Mesendoderm (in vitro differentiated cells): Measurements from ENCODE around the gene ZFYVE9.
"Not testable (repeated sequence)": the region's sequence is repeated elsewhere in the genome, so short reads cannot be mapped to it uniquely, and the experiment has no call there.

Experiments used
- DNase-seq: peaks from one replicate; pipeline ENCODE4 v3.0.0; 2013
- H2AK5ac ChIP-seq: 2 replicates; pipeline ENCODE4 v1.6.1; 2013; ENCODE audit warnings: low read length, inconsistent platforms
- H2BK120ac ChIP-seq: 2 replicates; pipeline ENCODE4 v1.6.1; 2013; ENCODE audit warnings: low read depth, mild to moderate bottlenecking, low read length, moderate library complexity, mixed read lengths
- H2BK15ac ChIP-seq: replicated peaks from 2 replicates; pipeline ENCODE4 v1.6.1; 2013; ENCODE audit warnings: low read depth, mild to moderate bottlenecking, moderate library complexity
- H2BK5ac ChIP-seq: 2 replicates; pipeline ENCODE4 v1.6.1; 2013; ENCODE audit warnings: low read length, inconsistent platforms
- H3K18ac ChIP-seq: 2 replicates; pipeline ENCODE4 v1.6.1; 2013; ENCODE audit warnings: mild to moderate bottlenecking, low read length, mixed read lengths
- H3K23ac ChIP-seq: one replicate; pipeline ENCODE4 v1.6.1; 2013; ENCODE audit warnings: low read length
- H3K27ac ChIP-seq: 2 replicates; pipeline ENCODE4 v1.5.1; 2013; ENCODE audit warnings: low read depth, mild to moderate bottlenecking, inconsistent platforms, low read length, moderate library complexity
- H3K27me3 ChIP-seq: 2 replicates; pipeline ENCODE4 v1.6.1; 2013; ENCODE audit warnings: low read length, control low read depth, mild to moderate bottlenecking, inconsistent platforms; ENCODE audit not compliant: insufficient read depth, poor library complexity
- H3K36me3 ChIP-seq: 2 replicates; pipeline ENCODE4 v1.6.1; 2013; ENCODE audit warnings: low read length, inconsistent platforms; ENCODE audit not compliant: control insufficient read depth, insufficient read depth
- H3K4ac ChIP-seq: one replicate; pipeline ENCODE4 v1.6.1; 2013; ENCODE audit warnings: low read depth, mild to moderate bottlenecking, low read length, moderate library complexity
- H3K4me1 ChIP-seq: 2 replicates; pipeline ENCODE4 v1.6.1; 2013; ENCODE audit warnings: low read depth, low read length, inconsistent platforms; ENCODE audit not compliant: control insufficient read depth
- H3K4me2 ChIP-seq: 2 replicates; pipeline ENCODE4 v1.6.1; 2013; ENCODE audit warnings: low read length
- H3K4me3 ChIP-seq: 2 replicates; pipeline ENCODE4 v1.5.1; 2013; ENCODE audit warnings: mild to moderate bottlenecking, low read length
- H3K56ac ChIP-seq: one replicate; pipeline ENCODE4 v1.6.1; 2013; ENCODE audit warnings: low read length
- H3K79me1 ChIP-seq: 2 replicates; pipeline ENCODE4 v1.6.1; 2013; ENCODE audit warnings: low read length, inconsistent platforms
- H3K79me2 ChIP-seq: 2 replicates; pipeline ENCODE4 v1.6.1; 2013; ENCODE audit warnings: mild to moderate bottlenecking, low read length; ENCODE audit not compliant: control insufficient read depth, insufficient read depth
- H3K9ac ChIP-seq: 2 replicates; pipeline ENCODE4 v1.6.1; 2013; ENCODE audit warnings: low read length, inconsistent platforms
- H4K5ac ChIP-seq: one replicate; pipeline ENCODE4 v1.6.1; 2013; ENCODE audit warnings: low read length
- H4K8ac ChIP-seq: one replicate; pipeline ENCODE4 v1.6.1; 2013; ENCODE audit warnings: low read depth, mild to moderate bottlenecking, control low read depth, low read length, moderate library complexity
- WGBS: extraction: QIAGEN DNeasy Blood & Tissue Kit; methylation state at CpG from one replicate; pipeline ENCODE4 v1.1.7; 2013; ENCODE audit warnings: low lambda C conversion rate, missing lambda C conversion rate; ENCODE audit not compliant: insufficient coverage; ENCODE audit errors: extremely low coverage; 5-methylcytosine and 5-hydroxymethylcytosine counted together

Gene ZFYVE9

DNA sequence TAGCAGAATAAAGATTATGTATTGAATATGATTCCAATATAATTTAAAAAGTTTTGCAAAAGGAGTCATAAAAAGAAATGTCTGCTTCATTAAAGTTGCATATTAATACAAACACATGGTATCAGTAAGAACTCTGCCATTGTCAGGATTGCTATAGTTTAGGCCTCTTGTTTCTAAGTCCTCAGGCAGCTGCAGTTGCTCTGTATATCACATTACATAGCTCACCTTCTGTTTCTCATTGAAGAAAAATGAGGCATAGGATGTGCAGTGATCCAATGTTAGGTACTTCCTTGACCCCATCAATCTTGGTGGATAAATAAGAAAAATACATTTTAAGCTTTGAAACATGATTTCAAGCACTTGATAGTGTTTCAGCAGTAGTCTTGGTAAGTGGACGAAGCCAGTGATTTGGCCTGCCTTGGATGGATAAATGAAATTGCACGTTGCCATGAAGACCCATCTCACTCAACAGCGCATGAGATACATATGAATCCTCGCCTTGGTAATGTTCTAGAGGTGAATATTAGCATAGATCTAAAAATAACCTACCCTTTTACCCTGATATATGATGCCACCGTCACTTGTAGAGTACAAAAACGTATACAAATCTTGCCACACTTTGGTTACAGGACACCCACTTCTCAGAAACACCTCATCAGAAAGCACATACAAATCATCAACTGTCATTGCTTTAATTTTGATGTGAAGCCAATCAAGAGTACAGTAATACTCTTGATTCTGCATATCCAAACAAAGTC, 25.3 kb downstream of the ZFYVE9 start:
- Histone ChIP-seq H3K4ac (no peak overlapping the region), H3K79me1 (no peaks in the 10 kb centered on the region), H3K23ac (no peak overlapping the region), H3K36me3 (no peaks in the 10 kb centered on the region), H2BK120ac (no peak overlapping the region), H3K4me1 (no peaks in the 10 kb centered on the region), H3K4me2 (no peak overlapping the region), H4K8ac (no peak overlapping the region), H3K79me2 (no peaks in the 10 kb centered on the region), H4K5ac (no peak overlapping the region), H3K27ac (no peak overlapping the region), H3K27me3 (no peaks in the 10 kb centered on the region), H2BK15ac (no peak overlapping the region), H3K9ac (no peak overlapping the region), H3K4me3 (no peak overlapping the region), H2AK5ac (no peak overlapping the region), H3K56ac (no peak overlapping the region), H2BK5ac (no peak overlapping the region), H3K18ac (no peak overlapping the region)
- DNase-seq: no peak
- WGBS: no CpG with 5 or more reads among the region's 6 CpGs

DNA sequence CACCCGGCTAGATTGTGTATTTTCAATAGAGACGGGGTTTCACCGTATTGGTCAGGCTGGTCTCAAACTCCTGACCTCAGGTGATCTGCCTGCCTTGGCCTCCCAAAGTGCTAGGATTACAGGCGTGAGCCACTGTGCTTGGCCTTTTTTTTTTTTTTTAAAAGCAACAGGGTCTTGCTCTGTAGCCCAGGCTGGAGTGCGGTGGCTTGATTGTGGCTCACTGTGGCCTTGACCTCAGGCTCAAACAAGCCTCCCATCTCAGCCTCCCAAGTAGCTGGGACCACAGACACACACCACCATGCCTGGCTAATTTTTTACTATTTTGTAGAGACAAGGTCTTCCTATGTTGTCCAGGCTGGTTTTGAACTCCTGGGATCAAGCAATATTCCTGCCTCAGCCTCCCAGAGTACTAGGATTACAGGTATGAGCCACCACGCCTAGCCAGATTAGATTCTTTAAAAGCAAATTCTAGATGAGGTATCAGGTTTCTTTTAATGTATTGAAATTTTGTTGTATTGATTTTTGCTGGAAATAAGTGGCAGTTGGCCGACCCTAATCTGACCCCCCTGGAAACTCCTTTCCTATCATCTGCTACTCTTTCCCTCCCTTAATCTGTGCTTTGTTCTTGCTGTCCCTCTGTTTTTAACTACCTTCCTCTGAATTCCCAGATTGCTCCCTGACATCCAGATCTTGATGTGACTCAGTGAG, 26.6 kb downstream of the ZFYVE9 start:
- Histone ChIP-seq H3K79me1 (no peaks in the 10 kb centered on the region), H4K5ac (no peak overlapping the region), H3K27ac (no peak overlapping the region), H3K27me3 (no peaks in the 10 kb centered on the region), H3K18ac (no peak overlapping the region), H2BK15ac (no peak overlapping the region), H3K4me1 (no peaks in the 10 kb centered on the region), H3K4me3 (no peak overlapping the region), H3K9ac (no peak overlapping the region), H2BK120ac (no peak overlapping the region), H3K56ac (no peak overlapping the region), H3K23ac (no peak overlapping the region), H2BK5ac (no peak overlapping the region), H3K79me2 (no peaks in the 10 kb centered on the region), H3K4me2 (no peak overlapping the region), H4K8ac (no peak overlapping the region), H3K36me3 (no peaks in the 10 kb centered on the region), H2AK5ac (no peak overlapping the region), H3K4ac (no peak overlapping the region)
- no CpG with 5 or more reads among the region's 7 CpGs for WGBS
- no peak for DNase-seq

DNA sequence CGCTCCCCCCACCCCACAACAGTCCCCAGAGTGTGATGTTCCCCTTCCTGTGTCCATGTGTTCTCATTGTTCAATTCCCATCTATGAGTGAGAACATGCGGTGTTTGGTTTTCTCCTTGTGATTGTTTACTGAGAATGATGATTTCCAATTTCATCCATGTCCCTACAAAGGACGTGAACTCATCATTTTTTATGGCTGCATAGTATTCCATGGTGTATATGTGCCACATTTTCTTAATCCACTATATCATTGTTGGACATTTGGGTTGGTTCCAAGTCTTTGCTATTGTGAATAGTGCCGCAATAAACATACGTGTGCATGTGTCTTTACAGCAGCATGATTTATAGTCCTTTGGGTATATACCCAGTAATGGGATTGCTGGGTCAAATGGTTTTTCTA, 29.3 kb downstream of the ZFYVE9 start:
- H3K79me1 ChIP-seq, H3K27me3 ChIP-seq, H3K9ac ChIP-seq, H2BK15ac ChIP-seq, H4K5ac ChIP-seq, H4K8ac ChIP-seq, H3K4me3 ChIP-seq, H3K23ac ChIP-seq, H3K18ac ChIP-seq, DNase-seq, H3K36me3 ChIP-seq, H3K4ac ChIP-seq, H3K56ac ChIP-seq, H3K79me2 ChIP-seq, H3K4me1 ChIP-seq, H2AK5ac ChIP-seq, H3K27ac ChIP-seq, H2BK5ac ChIP-seq, H3K4me2 ChIP-seq, H2BK120ac ChIP-seq: not testable (repeated sequence)
- WGBS: no CpG with 5 or more reads among the region's 5 CpGs

DNA sequence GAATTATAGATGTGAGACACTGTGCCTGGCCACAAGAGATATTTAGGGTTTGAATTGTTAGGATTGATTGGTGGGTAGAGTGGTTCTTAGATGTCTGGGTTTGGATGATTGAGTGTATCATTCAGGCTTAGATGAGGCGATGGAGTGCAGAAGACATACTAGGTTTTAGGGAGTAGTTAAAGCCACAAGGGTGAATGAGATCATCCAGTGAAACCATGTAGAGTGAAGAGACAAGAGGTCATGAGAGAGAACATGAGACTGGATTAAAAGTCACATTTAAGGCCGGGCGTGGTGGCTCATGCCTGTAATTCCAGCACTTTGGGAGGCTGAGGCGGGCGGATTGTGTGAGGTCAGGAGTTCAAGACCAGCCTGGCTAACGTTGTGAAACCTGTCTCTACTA, 37.2 kb downstream of the ZFYVE9 start:
- H3K36me3 ChIP-seq: no peaks in the 10 kb centered on the region
- H3K79me2 ChIP-seq: no peaks in the 10 kb centered on the region
- no peak overlapping the region for H3K27ac ChIP-seq
- H4K8ac ChIP-seq: no peak overlapping the region
- no peaks in the 10 kb centered on the region for H3K27me3 ChIP-seq
- H4K5ac ChIP-seq: no peak overlapping the region
- H3K23ac ChIP-seq: no peak overlapping the region
- no CpG with 5 or more reads among the region's 6 CpGs for WGBS
- no peak overlapping the region for H3K9ac ChIP-seq
- no peak for DNase-seq
- H2AK5ac ChIP-seq: no peak overlapping the region
- H3K4me1 ChIP-seq: no peaks in the 10 kb centered on the region
- no peak overlapping the region for H2BK15ac ChIP-seq
- no peak overlapping the region for H3K4me2 ChIP-seq
- H3K79me1 ChIP-seq: no peaks in the 10 kb centered on the region
- no peak overlapping the region for H3K56ac ChIP-seq
- H2BK5ac ChIP-seq: no peak overlapping the region
- no peak overlapping the region for H3K4me3 ChIP-seq
- no peak overlapping the region for H2BK120ac ChIP-seq
- H3K18ac ChIP-seq: no peak overlapping the region
- H3K4ac ChIP-seq: no peak overlapping the region

DNA sequence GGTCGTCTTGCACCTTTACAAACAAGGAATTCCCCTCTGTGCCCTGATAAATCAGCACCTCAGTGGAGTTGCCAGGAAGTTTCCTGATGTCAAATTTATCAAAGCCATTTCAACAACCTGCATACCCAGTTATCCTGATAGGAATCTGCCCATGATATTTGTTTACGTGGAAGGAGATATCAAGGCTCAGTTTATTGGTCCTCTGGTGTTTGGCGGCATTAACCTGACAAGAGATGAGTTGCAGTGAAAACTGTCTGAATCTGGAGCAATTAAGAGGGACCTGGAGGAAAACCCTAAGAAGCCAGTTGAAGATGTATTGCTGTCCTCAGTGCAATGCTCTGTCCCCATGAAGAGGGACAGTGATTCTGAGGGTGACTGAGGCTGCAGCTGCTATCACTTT, 38.3 kb downstream of the ZFYVE9 start:
- Histone ChIP-seq H3K27me3 (no peaks in the 10 kb centered on the region), H2AK5ac (no peak overlapping the region), H3K23ac (no peak overlapping the region), H3K56ac (no peak overlapping the region), H3K4me1 (no peaks in the 10 kb centered on the region), H3K79me1 (no peaks in the 10 kb centered on the region), H3K4me3 (no peak overlapping the region), H3K36me3 (no peaks in the 10 kb centered on the region), H4K8ac (no peak overlapping the region), H3K9ac (no peak overlapping the region), H2BK15ac (no peak overlapping the region), H4K5ac (no peak overlapping the region), H3K79me2 (no peaks in the 10 kb centered on the region), H3K4ac (no peak overlapping the region), H3K18ac (no peak overlapping the region), H3K27ac (no peak overlapping the region), H2BK5ac (no peak overlapping the region), H3K4me2 (no peak overlapping the region), H2BK120ac (no peak overlapping the region)
- no peak for DNase-seq
- WGBS: no CpG with 5 or more reads among the region's 3 CpGs
